SU-DHL-6 (cell line): Measurements from ENCODE around the gene KCTD4.

Source experiments
- H2AFZ ChIP-seq: fragments of 200-600 bp; sonication (generic); 2 replicates; pipeline ENCODE4 v1.6.1; 2014; ENCODE audit warnings: low read depth, mild to moderate bottlenecking, moderate library complexity, mixed read lengths, antibody characterized with exemption, low read length; ENCODE audit not compliant: severe bottlenecking
- H3F3A ChIP-seq: fragments of 200-600 bp; shearing (Covaris generic); 2 replicates; pipeline ENCODE4 v1.6.0; 2016; ENCODE audit warnings: antibody characterized with exemption, mild to moderate bottlenecking; ENCODE audit not compliant: insufficient read depth
- H3K27ac ChIP-seq: fragments of 200-600 bp; sonication (generic); 2 replicates; pipeline ENCODE4 v1.5.1; 2016; ENCODE audit warnings: low read depth, mild to moderate bottlenecking, low read length, moderate library complexity, mixed read lengths
- H3K27me3 ChIP-seq: fragments of 200-600 bp; sonication (generic), shearing (Covaris generic); 2 replicates; pipeline ENCODE4 v1.6.0; 2014; ENCODE audit warnings: mild to moderate bottlenecking, low read length
- H3K36me3 ChIP-seq: fragments of 200-600 bp; sonication (generic); 2 replicates; pipeline ENCODE4 v1.6.1; 2014; ENCODE audit warnings: mild to moderate bottlenecking, low read length, mixed read lengths
- H3K4me2 ChIP-seq: fragments of 300-600, 200-600 bp; shearing (Covaris generic), sonication (generic); 2 replicates; pipeline ENCODE4 v1.6.0; 2014; ENCODE audit warnings: low read length, low read depth, mild to moderate bottlenecking; ENCODE audit not compliant: poor library complexity, severe bottlenecking
- H3K4me3 ChIP-seq: fragments of 200-600 bp; sonication (generic); 2 replicates; pipeline ENCODE4 v1.5.1; 2014; ENCODE audit warnings: antibody characterized with exemption, low read length, mild to moderate bottlenecking, mixed read lengths; ENCODE audit not compliant: insufficient read depth, poor library complexity, severe bottlenecking
- H3K79me2 ChIP-seq: fragments of 200-600 bp; sonication (generic); 2 replicates; pipeline ENCODE4 v1.6.1; 2014; ENCODE audit warnings: mild to moderate bottlenecking, low read length, moderate library complexity; ENCODE audit not compliant: insufficient read depth
- H3K9ac ChIP-seq: fragments of 200-600 bp; sonication (generic); 2 replicates; pipeline ENCODE4 v1.7.0; 2014; ENCODE audit warnings: mild to moderate bottlenecking, low read length
- H3K9me2 ChIP-seq: fragments of 200-600 bp; sonication (generic); replicated peaks from 2 replicates; pipeline ENCODE4 v1.6.1; 2014; ENCODE audit warnings: low read length; ENCODE audit not compliant: insufficient read depth
- H3K9me3 ChIP-seq: fragments of 200-600 bp; sonication (generic); 2 replicates; pipeline ENCODE4 v1.6.1; 2014; ENCODE audit warnings: low read length, mixed read lengths; ENCODE audit not compliant: insufficient read depth
- H4K20me1 ChIP-seq: fragments of 200-600 bp; sonication (generic); 2 replicates; pipeline ENCODE4 v1.6.1; 2014; ENCODE audit warnings: low read depth, mild to moderate bottlenecking, antibody characterized with exemption, low read length, moderate library complexity, mixed read lengths
- EZH2phosphoT487 ChIP-seq: fragments of 200-600 bp; sonication (generic), shearing (Covaris generic); conservative IDR thresholded peaks from 2 replicates; pipeline ENCODE4 v1.6.1; 2018; ENCODE audit warnings: mild to moderate bottlenecking, antibody characterized with exemption, low read length, moderate library complexity, mixed read lengths
- TF ChIP-seq, protein P1 (sequence below): fragments of 200-600 bp; sonication (generic); IDR thresholded peaks from one replicate; pipeline ENCODE4 v1.5.1; 2017; ENCODE audit warnings: antibody characterized with exemption, mild to moderate bottlenecking, low read length, moderate library complexity; ENCODE audit not compliant: insufficient read depth, poor library complexity, severe bottlenecking

Gene KCTD4

DNA sequence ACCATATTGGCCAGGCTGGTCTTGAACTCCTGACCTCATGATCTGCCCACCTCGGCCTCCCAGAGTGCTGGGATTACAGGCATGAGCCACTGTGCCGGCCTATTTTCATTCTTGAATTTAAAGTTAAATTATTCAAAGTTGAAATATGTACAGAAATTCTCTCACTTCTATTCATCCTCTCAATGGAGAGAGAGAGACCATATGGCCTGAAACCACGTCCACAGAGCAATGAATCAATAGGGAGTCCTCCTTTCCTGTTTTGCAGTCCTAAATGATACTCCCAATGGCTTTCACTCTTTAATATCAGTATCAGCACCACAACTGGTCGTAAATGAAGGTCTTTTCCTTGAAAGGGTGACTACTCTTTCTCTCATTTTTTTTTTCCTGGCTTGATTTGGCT, 30.5 kb upstream of the KCTD4 start:
- TF ChIP-seq, protein P1, sequence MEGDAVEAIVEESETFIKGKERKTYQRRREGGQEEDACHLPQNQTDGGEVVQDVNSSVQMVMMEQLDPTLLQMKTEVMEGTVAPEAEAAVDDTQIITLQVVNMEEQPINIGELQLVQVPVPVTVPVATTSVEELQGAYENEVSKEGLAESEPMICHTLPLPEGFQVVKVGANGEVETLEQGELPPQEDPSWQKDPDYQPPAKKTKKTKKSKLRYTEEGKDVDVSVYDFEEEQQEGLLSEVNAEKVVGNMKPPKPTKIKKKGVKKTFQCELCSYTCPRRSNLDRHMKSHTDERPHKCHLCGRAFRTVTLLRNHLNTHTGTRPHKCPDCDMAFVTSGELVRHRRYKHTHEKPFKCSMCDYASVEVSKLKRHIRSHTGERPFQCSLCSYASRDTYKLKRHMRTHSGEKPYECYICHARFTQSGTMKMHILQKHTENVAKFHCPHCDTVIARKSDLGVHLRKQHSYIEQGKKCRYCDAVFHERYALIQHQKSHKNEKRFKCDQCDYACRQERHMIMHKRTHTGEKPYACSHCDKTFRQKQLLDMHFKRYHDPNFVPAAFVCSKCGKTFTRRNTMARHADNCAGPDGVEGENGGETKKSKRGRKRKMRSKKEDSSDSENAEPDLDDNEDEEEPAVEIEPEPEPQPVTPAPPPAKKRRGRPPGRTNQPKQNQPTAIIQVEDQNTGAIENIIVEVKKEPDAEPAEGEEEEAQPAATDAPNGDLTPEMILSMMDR, result no peak
- TF ChIP-seq EZH2phosphoT487, result no peak
- Histone ChIP-seq H3K9me2 (no peaks in the 10 kb centered on the region), H3K79me2 (no peaks in the 10 kb centered on the region; the same call in 1 of the 2 replicates), H3K27ac (no peak overlapping the region), H4K20me1 (no peaks in the 10 kb centered on the region), H3F3A (peaks cover 3% of the 10 kb centered on the region; the same call in 1 of the 2 replicates), H3K27me3 (no peaks in the 10 kb centered on the region), H3K9me3 (no peaks in the 10 kb centered on the region), H3K9ac (no peak overlapping the region), H3K36me3 (no peaks in the 10 kb centered on the region), H3K4me2 (no peak overlapping the region), H3K4me3 (no peak overlapping the region), H2AFZ (no peak overlapping the region)

DNA sequence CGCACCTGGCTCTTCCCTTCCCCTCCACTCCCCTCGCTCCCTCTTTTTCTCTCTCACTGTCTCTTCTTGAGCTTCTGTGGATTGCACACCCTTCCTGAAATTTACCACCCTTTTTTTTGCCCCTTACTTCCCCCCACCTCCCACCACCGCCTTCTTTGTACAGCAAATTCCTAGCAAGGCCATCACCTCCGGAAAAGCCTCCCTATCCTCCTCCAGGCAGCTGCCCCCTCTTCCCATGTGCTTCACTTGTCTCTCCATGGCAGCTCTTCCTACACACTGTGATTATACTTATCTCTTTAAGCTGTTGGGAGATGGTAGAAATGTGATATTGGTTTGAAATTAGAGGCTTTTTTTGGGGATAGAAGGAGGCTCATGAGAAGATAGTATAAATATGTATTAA, 28.3 kb upstream of the KCTD4 start:
- no peaks in the 10 kb centered on the region for H3K9me2 ChIP-seq
- no peaks in the 10 kb centered on the region for H3K9me3 ChIP-seq
- H3K9ac ChIP-seq, result no peak overlapping the region
- no peaks in the 10 kb centered on the region for H3K27me3 ChIP-seq
- H3K4me3 ChIP-seq, result no peak overlapping the region
- H3K79me2 ChIP-seq, result no peaks in the 10 kb centered on the region; the same call in 1 of the 2 replicates
- no peak overlapping the region for H3K27ac ChIP-seq
- H2AFZ ChIP-seq, result no peak overlapping the region
- no peak for TF ChIP-seq EZH2phosphoT487
- TF ChIP-seq, protein P1, result no peak
- peaks cover 6% of the 10 kb centered on the region; the same call in 1 of the 2 replicates for H3F3A ChIP-seq
- H4K20me1 ChIP-seq, result no peaks in the 10 kb centered on the region
- H3K36me3 ChIP-seq, result no peaks in the 10 kb centered on the region
- no peak overlapping the region for H3K4me2 ChIP-seq

DNA sequence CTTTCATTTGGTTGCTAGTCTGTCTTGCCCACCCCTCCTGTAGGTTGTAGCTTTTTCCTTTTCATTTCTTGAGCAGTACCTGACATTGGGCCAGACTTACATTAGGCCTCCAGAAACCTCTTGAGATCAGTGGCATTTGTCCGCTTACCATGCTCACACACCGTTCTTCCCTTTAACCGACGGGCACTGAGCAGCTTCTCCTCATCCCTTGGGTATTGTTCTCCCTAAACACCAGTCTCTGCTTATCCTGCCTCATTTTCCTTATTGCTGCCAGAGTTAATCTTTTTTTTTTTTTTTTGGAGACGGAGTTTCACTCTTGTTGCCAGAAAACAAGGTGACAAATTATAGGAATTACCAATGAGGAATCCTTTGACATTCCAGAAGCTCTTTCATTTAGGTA, 27.2 kb upstream of the KCTD4 start:
- no peaks in the 10 kb centered on the region for H3K36me3 ChIP-seq
- no peak overlapping the region for H3K4me3 ChIP-seq
- H3K4me2 ChIP-seq, result no peak overlapping the region
- no peaks in the 10 kb centered on the region for H3K9me2 ChIP-seq
- TF ChIP-seq, protein P1, result no peak
- no peak for TF ChIP-seq EZH2phosphoT487
- no peaks in the 10 kb centered on the region for H3K27me3 ChIP-seq
- H3K79me2 ChIP-seq, result no peaks in the 10 kb centered on the region; the same call in 1 of the 2 replicates
- no peak overlapping the region for H3K9ac ChIP-seq
- H3K9me3 ChIP-seq, result no peaks in the 10 kb centered on the region
- H3K27ac ChIP-seq, result no peak overlapping the region
- H4K20me1 ChIP-seq, result no peaks in the 10 kb centered on the region
- peaks cover 6% of the 10 kb centered on the region; the same call in 1 of the 2 replicates for H3F3A ChIP-seq
- H2AFZ ChIP-seq, result no peak overlapping the region
